ENCODE measurements around the gene MAN1C1. TPM values are rescaled to one million over a fixed set of nuclear protein-coding genes. Genes with fewer than 3 reads are reported as not detected.

Gene MAN1C1
- total RNA-seq, 2 experiments from 2014 or later: 22.3 to 24.1 TPM

- H3K27ac Mint-ChIP-seq: no peak overlapping the region
- no peak overlapping the region for H3K4me3 Mint-ChIP-seq
- DNase-seq: no peak
- H3K9me3 Mint-ChIP-seq: no peaks in the 10 kb centered on the region
- peaks cover 3% of the 10 kb centered on the region for H3K27me3 Mint-ChIP-seq
- H3K36me3 Mint-ChIP-seq (ENCODE audit: low read depth): no peaks in the 10 kb centered on the region
- H3K4me1 Mint-ChIP-seq: no peaks in the 10 kb centered on the region
- ChIA-PET POLR2A (interaction anchor here (1.4 kb wide), 1 partner anchor 15 kb away, joined by 3 read pairs; no protein-coding TSS in a partner anchor), CTCF (no interaction called here)
These were observed 143.6 kb downstream of the MAN1C1 start for GRCh38 chr1:25760122-25760719.

- no peak for DNase-seq
- Mint-ChIP-seq H3K27ac (no peak overlapping the region), H3K4me3 (no peak overlapping the region), H3K4me1 (no peaks in the 10 kb centered on the region), H3K9me3 (no peaks in the 10 kb centered on the region), H3K27me3 (peaks cover 3% of the 10 kb centered on the region), H3K36me3 (ENCODE audit: low read depth) (no peaks in the 10 kb centered on the region)
- CTCF ChIA-PET: no interaction called here
- POLR2A ChIA-PET: interaction anchor here (1.4 kb wide), 1 partner anchor 14 kb away, joined by 3 read pairs; no protein-coding TSS in a partner anchor
These were observed 144.3 kb downstream of the MAN1C1 start for GRCh38 chr1:25760871-25761270.

DNA sequence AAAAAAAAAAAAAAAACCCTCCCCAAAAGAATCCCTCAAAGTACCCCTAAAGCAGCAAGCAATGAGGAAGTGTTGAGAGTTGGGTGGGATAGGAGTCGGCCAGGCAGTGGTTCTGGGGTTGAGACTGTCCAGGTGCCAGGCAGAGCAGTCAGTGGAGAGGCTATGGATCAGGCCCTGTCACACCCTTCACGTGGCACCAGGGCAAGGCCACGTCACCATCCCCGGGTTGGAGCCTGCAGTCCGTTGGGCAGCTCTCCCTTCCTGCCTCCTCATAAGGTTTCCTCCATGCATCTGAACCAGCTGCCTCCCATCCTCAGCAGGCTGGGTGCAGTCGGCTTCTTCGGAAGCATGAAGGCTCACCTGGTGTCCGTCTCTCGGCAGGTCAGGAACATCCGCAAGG lies 146.9 kb downstream of the MAN1C1 start:
- no peaks in the 10 kb centered on the region for H3K4me1 Mint-ChIP-seq
- DNase-seq: no peak
- ChIA-PET POLR2A (no interaction called here), CTCF (interaction anchor here (0.7 kb wide), 1 partner anchor 251 kb away, joined by 5 read pairs; no protein-coding TSS in a partner anchor)
- H3K27ac Mint-ChIP-seq: no peak overlapping the region
- H3K9me3 Mint-ChIP-seq: no peaks in the 10 kb centered on the region
- no peak overlapping the region for H3K4me3 Mint-ChIP-seq
- no peaks in the 10 kb centered on the region for H3K36me3 Mint-ChIP-seq (ENCODE audit: low read depth)
- peaks cover 3% of the 10 kb centered on the region for H3K27me3 Mint-ChIP-seq

- ChIA-PET POLR2A (no interaction called here), CTCF (no interaction called here)
- H3K27ac Mint-ChIP-seq: no peak overlapping the region
- DNase-seq: no peak
- H3K4me1 Mint-ChIP-seq: no peaks in the 10 kb centered on the region
- H3K9me3 Mint-ChIP-seq: no peaks in the 10 kb centered on the region
- no peaks in the 10 kb centered on the region for H3K36me3 Mint-ChIP-seq (ENCODE audit: low read depth)
- no peaks in the 10 kb centered on the region for H3K27me3 Mint-ChIP-seq
- no peak overlapping the region for H3K4me3 Mint-ChIP-seq
These were observed 148.7 kb downstream of the MAN1C1 start for GRCh38 chr1:25765136-25765922.

DNA sequence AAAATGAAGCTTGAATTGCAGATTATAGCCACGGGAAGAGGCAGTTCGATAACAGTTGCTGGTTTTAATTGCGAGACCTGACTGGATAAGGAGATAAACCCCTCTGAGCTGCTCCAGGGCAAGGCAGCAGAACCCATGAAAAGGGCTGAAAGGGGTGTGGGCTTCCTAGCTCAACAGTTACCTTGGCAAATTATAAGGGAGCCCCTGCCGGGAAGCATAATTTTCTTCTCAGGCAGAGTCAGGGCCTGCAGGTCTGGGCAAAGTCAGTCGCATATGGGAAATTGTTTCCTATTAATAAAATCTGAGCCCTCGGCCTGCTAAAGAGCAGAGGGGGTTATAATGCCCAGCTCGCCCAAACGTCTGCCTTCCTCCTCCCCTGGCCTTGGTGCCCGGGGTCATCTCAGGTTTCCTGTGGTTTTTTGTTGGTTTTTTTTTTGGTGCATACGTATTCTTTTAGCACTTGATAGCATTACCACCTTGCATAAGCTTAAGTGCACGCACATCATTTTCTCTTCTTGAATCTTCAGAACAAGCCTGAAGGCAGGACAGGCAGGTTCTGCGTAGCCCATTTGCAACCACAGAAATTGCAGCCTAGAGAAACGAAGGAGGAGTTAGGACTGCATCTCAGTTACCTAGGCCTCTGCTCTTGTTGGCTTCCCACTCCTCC lies 149.5 kb downstream of the MAN1C1 start:
- no peak overlapping the region for H3K4me3 Mint-ChIP-seq
- POLR2A ChIA-PET: no interaction called here

GRCh38 chr1:25766721-25767436 lies 150.3 kb downstream of the MAN1C1 start:
- POLR2A ChIA-PET: no interaction called here
- Mint-ChIP-seq H3K27ac (no peak overlapping the region), H3K27me3 (peaks cover 2% of the 10 kb centered on the region), H3K4me1 (no peaks in the 10 kb centered on the region), H3K9me3 (no peaks in the 10 kb centered on the region), H3K36me3 (ENCODE audit: low read depth) (no peaks in the 10 kb centered on the region), H3K4me3 (no peak overlapping the region)
- no peak for DNase-seq
- CTCF ChIA-PET: no interaction called here

More for the DNA sequence above, 149.5 kb downstream of the MAN1C1 start:
- Mint-ChIP-seq H3K27me3 (no peaks in the 10 kb centered on the region), H3K9me3 (no peaks in the 10 kb centered on the region), H3K36me3 (ENCODE audit: low read depth) (no peaks in the 10 kb centered on the region), H3K4me1 (no peaks in the 10 kb centered on the region), H3K27ac (no peak overlapping the region)
- DNase-seq: no peak
- CTCF ChIA-PET: no interaction called here

- peaks cover 2% of the 10 kb centered on the region for H3K27me3 Mint-ChIP-seq
- no peaks in the 10 kb centered on the region for H3K36me3 Mint-ChIP-seq (ENCODE audit: low read depth)
- POLR2A ChIA-PET: no interaction called here
- no peak for DNase-seq
- H3K27ac Mint-ChIP-seq: no peak overlapping the region
- no peaks in the 10 kb centered on the region for H3K9me3 Mint-ChIP-seq
- no peaks in the 10 kb centered on the region for H3K4me1 Mint-ChIP-seq
- H3K4me3 Mint-ChIP-seq: no peak overlapping the region
- CTCF ChIA-PET: no interaction called here
These were observed 150.8 kb downstream of the MAN1C1 start for GRCh38 chr1:25767437-25767770.

- Mint-ChIP-seq H3K27ac (no peak overlapping the region), H3K9me3 (no peaks in the 10 kb centered on the region), H3K36me3 (ENCODE audit: low read depth) (no peaks in the 10 kb centered on the region), H3K4me3 (no peak overlapping the region), H3K27me3 (peaks cover 2% of the 10 kb centered on the region), H3K4me1 (peaks cover 7% of the 10 kb centered on the region)
- CTCF ChIA-PET: no interaction called here
- POLR2A ChIA-PET: no interaction called here
- DNase-seq: no peak
These were observed 152.4 kb downstream of the MAN1C1 start for GRCh38 chr1:25768999-25769398.

GRCh38 chr1:25769625-25770383 lies 153.2 kb downstream of the MAN1C1 start:
- ChIA-PET POLR2A (no interaction called here), CTCF (no interaction called here)
- Mint-ChIP-seq H3K36me3 (ENCODE audit: low read depth) (no peaks in the 10 kb centered on the region), H3K4me3 (no peak overlapping the region), H3K9me3 (no peaks in the 10 kb centered on the region), H3K27me3 (peaks cover 2% of the 10 kb centered on the region), H3K4me1 (peaks cover 15% of the 10 kb centered on the region), H3K27ac (no peak overlapping the region)
- no peak for DNase-seq

DNA sequence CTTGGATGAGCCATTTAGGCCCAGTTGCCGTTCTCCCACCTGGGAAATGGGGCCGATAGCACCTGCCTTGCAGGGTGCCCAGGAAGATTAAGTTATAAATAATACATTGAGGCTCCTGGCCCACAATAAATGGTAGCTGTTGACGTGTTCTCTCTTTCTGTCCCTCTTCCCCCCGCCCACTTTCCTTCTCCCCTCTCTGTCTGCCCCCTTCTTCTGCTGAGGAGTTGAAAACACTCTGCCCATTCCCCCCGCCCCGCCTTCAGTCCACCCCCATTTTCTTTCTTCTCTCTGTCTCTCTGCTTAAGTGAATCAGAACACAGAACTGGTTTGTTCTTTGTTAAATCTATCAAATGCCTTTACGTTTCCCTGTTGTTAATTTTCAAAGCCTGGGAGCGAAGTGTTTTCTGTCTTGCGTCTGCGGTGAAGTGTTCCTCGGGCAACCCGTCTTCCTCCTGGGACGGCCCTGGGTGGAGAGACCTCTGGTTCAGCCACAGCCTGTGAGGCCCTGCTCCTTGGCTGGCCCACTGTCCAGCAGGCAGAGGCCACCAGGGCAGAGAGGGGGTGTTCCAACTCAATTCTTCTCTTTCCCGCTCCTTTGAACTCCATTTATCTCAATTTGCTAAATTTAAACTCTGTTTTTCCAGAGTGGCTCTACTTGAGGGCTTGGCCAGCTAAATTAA lies 154.1 kb downstream of the MAN1C1 start:
- ChIA-PET POLR2A (no interaction called here), CTCF (no interaction called here)
- H3K36me3 Mint-ChIP-seq (ENCODE audit: low read depth): no peaks in the 10 kb centered on the region
- H3K4me1 Mint-ChIP-seq: peaks cover 24% of the 10 kb centered on the region
- no peaks in the 10 kb centered on the region for H3K9me3 Mint-ChIP-seq
- H3K27me3 Mint-ChIP-seq: peaks cover 2% of the 10 kb centered on the region
- no peak for DNase-seq
- no peak overlapping the region for H3K4me3 Mint-ChIP-seq
- no peak overlapping the region for H3K27ac Mint-ChIP-seq

DNA sequence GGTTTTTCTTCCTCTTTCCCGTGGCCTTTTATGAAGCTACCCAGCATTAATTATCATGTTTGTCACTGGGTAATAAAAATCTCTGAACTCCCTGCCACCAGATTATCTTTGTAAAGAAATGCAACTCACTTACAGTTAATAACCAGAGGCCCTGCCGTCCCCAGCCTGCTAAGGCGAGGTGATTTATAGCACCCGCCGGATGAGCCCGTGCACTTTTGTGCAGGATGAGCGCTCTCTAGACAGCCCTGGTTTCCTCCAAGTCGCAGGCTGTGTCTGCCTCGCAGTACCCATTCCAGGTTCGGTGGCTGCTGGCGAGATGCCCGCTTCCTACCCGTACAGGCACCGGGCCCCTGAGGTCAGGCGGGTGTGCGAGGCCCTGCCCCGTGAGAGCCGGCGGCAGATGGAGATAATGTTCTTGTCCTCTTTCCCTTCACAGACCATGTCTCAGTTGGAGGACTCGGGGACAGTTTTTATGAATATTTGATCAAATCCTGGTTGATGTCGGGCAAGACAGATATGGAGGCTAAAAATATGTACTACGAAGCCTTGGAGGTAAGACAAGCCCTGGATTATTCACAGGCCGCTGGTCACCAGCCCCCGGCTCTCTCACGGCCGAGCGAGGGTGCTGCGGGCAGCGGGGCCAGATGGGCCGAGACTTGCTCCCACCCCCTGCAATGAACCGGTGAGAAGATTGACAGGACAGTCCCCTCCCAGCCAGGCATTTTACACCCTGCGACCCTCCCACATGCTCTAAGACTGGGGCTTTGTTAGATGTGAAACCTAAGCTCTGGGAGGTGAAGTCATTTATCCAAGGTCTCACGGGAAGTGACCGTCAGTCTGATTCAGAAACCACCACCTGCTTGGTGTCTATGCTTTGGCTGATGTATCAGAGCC lies 154.9 kb downstream of the MAN1C1 start:
- H3K4me1 Mint-ChIP-seq: peaks cover 27% of the 10 kb centered on the region
- no peak overlapping the region for H3K27ac Mint-ChIP-seq
- H3K4me3 Mint-ChIP-seq: no peak overlapping the region
- no peaks in the 10 kb centered on the region for H3K36me3 Mint-ChIP-seq (ENCODE audit: low read depth)
- no peak for DNase-seq
- peaks cover 2% of the 10 kb centered on the region for H3K27me3 Mint-ChIP-seq
- ChIA-PET POLR2A (no interaction called here), CTCF (no interaction called here)
- H3K9me3 Mint-ChIP-seq: no peaks in the 10 kb centered on the region

- Mint-ChIP-seq H3K4me1 (peaks cover 27% of the 10 kb centered on the region), H3K4me3 (no peak overlapping the region), H3K9me3 (no peaks in the 10 kb centered on the region), H3K36me3 (ENCODE audit: low read depth) (no peaks in the 10 kb centered on the region), H3K27me3 (peaks cover 2% of the 10 kb centered on the region), H3K27ac (no peak overlapping the region)
- DNase-seq: no peak
- CTCF ChIA-PET: no interaction called here
- POLR2A ChIA-PET: no interaction called here
These were observed 155.6 kb downstream of the MAN1C1 start for GRCh38 chr1:25772164-25772563.

All from activated CD4-positive, alpha-beta memory T cell treated with anti-CD3 and anti-CD28 coated beads, Interleukin-2, amount 10 ng/mL, durations not matched to agents 7 days and 5 days (primary cell).